GM18505 (cell line): Measurements from ENCODE around the gene SRGAP3.

Experiments used
- ATAC-seq: cut with Tn5 transposase; IDR thresholded peaks from one replicate; pipeline ENCODE4 v1.9.1; 2021; ENCODE audit not compliant: unreplicated experiment
- POLR2A ChIP-seq: IDR thresholded peaks from 4 replicates; pipeline ENCODE4 v1.6.1; 2011; ENCODE audit warnings: borderline replicate concordance; ENCODE audit not compliant: insufficient read depth, insufficient read length; ENCODE audit errors: extremely low read depth

SRGAP3 gene

DNA sequence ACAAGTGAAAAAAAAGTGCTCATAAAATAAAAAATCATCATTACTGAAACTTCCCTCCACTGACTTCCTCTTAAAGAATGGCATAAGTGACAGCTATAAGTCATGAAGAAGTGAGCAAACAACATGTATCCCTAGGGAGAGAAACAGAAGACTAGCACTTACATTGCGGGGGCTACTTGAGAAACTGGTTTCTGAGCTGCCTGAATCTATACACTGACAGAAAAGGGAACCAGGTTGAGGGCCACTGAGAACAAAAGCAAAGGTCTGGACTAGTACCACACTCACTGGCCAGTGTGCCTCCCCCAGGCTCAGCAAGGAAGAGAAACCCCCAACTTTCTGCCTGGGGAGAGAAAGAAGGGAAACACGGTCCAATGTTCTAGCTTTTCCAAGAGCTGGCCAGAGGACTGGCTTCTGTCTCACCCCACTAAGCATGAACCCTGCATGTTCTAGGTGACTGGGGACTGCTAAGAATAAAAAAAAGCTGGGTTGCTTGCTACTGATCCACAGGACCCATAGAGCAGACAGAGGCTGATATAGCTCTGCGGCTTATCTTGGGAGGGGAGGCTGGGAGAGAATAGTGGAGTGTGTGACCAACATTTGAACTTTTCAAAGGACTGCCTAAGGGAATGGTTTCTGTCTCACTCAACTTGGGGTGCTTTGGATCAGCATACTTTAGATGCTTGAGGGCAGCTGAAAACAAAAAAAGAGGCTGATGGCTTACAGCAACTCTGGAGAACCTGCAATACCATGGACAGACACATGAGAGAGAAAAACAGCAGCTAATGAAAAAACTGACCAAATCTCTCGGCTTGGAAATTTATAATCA, 294.3 kb downstream of the SRGAP3 start:
- peak; percentile 87 for ATAC-seq
- no peak for TF ChIP-seq POLR2A

DNA sequence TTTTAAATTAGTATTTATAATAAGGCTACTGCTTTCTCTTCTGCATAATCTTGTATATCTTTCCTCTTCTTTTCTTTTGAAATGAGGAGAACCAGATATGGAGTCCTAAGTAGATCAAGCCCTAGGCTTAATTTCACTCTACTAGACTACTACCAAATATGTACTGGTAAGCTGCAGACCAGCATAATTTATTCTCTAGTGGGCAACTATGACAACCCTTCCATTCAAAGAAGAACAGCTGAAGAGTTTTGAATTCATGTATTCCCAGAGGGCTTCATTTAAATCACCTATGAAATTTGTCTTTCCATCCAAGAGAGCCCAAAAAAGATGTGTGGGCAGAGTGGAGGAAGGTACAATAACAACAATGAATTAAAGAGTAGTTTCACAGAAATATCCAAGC, 296.1 kb downstream of the SRGAP3 start:
- ATAC-seq: no peak
- no peak for TF ChIP-seq POLR2A

DNA sequence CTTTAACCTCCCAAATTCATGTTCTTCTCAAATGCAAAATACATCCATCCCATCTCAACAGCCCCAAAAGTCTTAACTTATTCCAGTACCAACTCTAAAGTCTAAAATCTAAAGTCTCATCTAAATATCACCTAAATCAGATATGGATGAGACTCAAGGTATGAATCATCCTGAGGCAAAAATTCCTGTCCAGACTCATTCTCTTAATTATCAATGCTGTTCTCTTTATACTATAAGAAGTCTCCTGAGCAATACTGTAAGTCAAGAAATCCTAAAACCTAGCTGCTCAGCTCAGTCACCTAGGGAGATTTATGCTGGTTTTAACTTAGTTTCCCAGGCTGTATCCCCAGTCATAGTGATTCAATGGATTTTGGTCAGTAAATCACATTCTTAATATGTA, 297.3 kb downstream of the SRGAP3 start:
- ATAC-seq: no peak
- no peak for TF ChIP-seq POLR2A

DNA sequence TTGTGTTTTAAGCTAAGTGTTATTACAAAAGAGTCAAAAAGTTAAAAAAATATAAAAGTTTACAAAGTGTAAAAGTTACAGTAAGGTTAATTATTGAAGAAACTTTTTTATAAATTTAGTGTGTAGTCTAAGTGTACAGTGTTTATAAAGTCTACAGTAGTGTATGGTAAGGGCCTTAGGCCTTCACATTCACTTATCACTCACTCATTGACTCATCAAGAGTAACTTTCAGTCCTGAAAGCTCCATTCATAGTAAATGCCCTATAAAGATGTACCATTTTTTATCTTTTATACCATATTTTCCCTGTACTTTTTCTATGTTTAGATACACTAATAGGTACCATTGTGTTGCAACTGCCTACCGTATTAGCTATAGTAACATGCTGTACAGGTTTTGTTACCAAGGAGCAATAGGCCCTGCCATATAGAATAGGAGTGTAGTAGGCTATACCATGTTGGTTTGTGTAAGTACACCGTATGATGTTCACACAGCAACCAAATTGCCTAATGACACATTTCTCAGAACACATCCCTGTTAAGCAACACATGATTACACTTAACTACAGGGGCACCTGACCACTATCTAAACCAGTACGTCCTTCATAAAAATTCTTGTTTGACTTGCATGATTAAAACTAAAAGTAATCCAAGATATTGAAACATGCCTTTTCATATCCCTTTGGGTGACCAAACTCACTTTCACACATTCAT, 303.4 kb downstream of the SRGAP3 start:
- no peak for ATAC-seq
- no peak for TF ChIP-seq POLR2A

DNA sequence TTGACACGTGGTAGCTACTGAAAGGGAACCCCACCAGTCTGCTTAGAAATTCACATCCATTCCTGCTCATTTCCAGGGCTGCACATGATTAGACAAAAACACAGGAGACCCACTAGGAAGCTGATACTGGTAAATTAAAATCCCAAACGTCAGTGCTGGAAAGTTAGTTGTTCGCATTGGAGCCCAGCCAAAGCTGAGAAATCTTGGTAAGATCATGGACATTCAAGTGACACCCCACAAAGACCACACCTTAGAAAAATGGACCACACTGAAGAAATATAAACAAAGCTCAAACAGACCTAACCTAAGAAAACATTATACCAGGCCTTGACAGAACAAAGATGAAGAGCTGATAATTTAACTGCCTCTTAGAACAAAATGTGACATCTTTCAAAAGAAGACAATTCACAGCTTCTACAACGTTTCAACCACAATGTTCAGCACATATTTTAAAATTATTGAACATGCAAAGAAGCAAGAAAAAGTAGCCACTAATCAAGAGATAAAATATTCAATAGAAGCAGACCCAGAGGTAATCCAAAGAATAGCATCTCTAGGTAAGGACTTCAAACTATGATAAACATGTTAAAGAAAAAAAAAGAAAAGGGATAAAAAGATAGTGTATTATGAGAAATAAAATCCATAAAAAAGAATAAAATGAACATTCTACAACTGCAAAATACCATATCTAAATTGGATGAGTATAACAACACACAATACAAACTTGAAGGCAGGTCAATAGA, 306.5 kb downstream of the SRGAP3 start:
- ATAC-seq: no peak
- no peak for TF ChIP-seq POLR2A

DNA sequence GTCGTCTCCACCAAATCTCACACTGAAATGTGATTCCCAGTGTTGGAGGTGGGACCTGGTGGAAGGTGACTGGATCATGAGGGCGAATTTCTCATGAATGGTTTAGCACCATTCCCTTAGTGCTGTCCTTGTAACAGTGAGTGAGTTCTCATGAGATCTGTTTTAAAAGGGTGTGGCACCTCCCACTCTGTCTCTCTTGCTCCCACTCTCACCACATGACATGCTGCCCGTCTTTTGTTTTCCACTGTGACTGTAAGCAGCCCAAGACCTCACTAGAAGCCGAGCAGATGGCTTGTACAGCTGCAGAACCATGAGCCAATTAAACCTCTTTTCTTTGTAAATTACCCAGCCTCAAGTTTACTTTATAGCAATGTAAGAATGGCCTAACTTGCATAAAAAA, 307.3 kb downstream of the SRGAP3 start:
- ATAC-seq: no peak

DNA sequence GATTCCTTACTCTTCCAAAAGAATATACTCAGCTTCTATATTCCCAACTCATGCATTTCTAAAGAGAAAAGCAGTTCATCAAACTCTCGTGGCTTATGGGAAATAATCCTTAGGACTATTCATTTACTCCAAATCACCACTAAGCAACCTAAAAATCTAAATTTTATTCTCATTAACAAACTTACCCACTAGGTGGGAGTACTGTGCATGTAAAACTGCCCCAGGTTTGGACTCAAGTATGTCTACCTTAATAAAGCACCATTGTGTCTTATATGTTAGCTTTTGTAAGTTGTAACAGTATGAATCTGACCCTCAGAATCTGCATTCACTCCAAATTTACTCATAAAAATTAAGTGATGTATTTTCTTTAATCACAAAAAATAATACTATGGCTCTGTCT, 311.4 kb downstream of the SRGAP3 start:
- no peak for TF ChIP-seq POLR2A
- ATAC-seq: no peak

More for the DNA sequence above, 307.3 kb downstream of the SRGAP3 start:
- no peak for TF ChIP-seq POLR2A

DNA sequence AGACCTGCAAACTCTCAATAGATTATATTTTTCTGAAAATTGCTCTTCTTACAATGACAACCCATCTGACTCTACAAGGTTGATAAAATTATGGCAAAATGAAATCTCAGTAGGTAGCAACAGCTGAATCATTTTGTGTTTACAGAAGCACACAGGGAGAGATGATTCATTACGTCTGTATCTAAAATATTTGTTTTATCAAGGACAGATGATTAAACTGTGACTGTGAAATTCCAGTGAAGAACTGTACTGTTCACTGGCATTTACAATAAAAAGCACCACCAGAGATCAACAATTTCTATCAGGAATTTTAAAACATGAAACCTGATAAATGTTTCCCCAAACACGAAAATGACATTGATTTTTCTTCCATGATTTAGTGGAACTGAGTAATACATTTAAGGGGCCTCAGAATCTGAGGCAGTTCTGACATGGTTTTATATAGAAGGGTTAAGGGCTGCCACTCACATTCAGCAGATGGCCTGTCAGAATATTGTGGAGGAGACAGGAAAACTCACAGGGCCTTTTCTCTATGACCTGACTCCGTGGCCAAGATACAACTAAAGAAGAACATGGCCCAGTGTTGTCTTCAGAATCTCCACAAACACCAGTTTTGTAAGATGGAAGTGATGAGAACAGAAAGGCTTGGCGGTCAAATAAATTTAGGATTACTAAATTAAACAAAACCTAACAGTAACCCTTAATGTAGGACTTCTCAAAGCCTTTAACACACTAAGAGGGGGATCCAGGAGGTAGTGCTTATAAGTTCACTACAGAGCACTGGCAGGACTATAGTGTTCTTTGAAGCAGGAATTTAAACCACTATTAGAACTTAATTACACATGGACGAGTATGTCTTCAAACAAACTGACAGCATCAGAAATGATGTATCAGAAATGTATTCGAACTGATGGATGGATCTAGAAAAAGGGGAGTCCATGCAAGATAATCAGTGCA, 312.1 kb downstream of the SRGAP3 start:
- TF ChIP-seq POLR2A: no peak
- ATAC-seq: no peak

DNA sequence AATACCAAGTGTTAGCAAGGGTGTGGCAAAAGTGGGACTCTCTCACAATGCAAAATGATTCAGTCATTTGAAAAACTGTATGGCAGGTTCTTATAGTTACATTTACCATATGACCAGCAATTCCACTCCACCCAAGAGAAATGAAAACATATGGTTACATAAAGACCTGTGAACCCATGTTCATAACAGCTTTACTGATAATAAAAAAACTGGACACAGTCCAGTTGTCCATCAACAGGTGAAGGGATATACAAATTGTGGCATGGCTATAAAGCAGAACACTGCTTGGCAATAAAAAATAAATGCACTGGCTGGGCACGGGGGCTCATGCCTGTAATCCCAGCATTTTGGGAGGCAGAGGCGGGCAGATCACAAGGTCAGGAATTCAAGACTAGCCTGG, 316.9 kb downstream of the SRGAP3 start:
- no peak for ATAC-seq
- no peak for TF ChIP-seq POLR2A

DNA sequence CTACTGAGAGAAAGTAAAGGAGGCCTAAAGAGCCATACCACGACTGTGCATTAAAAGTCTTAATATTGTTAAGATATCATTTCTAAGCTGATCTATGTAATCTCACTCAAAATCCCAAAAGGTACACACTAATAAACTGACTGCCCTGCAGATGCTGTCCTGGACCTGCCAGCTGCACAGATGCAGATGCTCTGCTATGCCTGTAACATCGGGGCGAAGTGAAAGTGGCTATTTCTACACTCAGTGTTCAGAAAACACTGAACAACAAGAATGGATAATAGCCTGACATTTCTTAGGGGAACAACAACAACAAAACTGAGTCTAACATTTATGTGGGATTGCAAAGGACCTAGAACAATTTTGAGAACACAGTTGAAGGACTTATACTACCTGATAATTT, 318.1 kb downstream of the SRGAP3 start:
- ATAC-seq: no peak
- no peak for TF ChIP-seq POLR2A
